Panc1 (cell line): ENCODE measurements around the gene EPHB2.

Experiments used
- CTCF ChIP-seq: fragments of 450-650 bp; IDR thresholded peaks from 2 replicates; pipeline ENCODE4 v1.5.1; 2017; ENCODE audit warnings: mild to moderate bottlenecking
- POLR2AphosphoS5 ChIP-seq: IDR thresholded peaks from 2 replicates; pipeline ENCODE4 v1.6.1; 2012; ENCODE audit warnings: mild to moderate bottlenecking, low read depth, low read length, moderate library complexity
- REST ChIP-seq, 2 experiments: IDR thresholded peaks; 2 replicates each; pipeline ENCODE4 v1.6.1; 2011 to 2012; ENCODE audit warnings: low read depth in 2 of 2, control low read depth in 1 of 2, low read length in 1 of 2, mild to moderate bottlenecking in 1 of 2, moderate library complexity in 1 of 2; ENCODE audit not compliant: insufficient read depth in 1 of 2

GRCh38 chr1:22662318-22662717, 48.3 kb upstream of the EPHB2 start:
- TF ChIP-seq CTCF, result no peak
- TF ChIP-seq POLR2AphosphoS5, result no peak
- no peak for TF ChIP-seq REST (IDR thresholded peaks at IDR 0.05; ENCODE audit: insufficient read depth in 1 of 2, low read depth in 2 of 2, low read length in 1 of 2)
